Gastroesophageal sphincter (tissue), 4 donors: ENCODE data around the gene SEMA6B. TPM values are rescaled to one million over a fixed set of nuclear protein-coding genes. Genes with fewer than 3 reads are reported as not detected.

Source experiments
- ATAC-seq: fragments of 150-250 bp; one replicate; pipeline ENCODE4 v1.9.1; 2016; ENCODE audit warnings: mild to moderate bottlenecking, moderate library complexity
- H3K27ac ChIP-seq, 4 donors: fragments of 200-600 bp; sonication (generic) in 3 of 4; 1 replicate in 3 of 4; 2 replicates in 1 of 4; pipeline ENCODE4 v1.5.1; 2016 to 2019
- H3K27me3 ChIP-seq: fragments of 200-600 bp; sonication (generic); one replicate; pipeline ENCODE4 v1.5.1; 2019
- H3K36me3 ChIP-seq, 2 donors: fragments of 200-600 bp; sonication (generic); one replicate each; pipeline ENCODE4 v1.5.1; 2019; ENCODE audit warnings: control low read depth in 1 of 2
- H3K4me1 ChIP-seq, 3 donors: fragments of 200-600 bp; sonication (generic); 1 replicate in 2 of 3; 2 replicates in 1 of 3; pipeline ENCODE4 v1.5.1; 2016 to 2019; ENCODE audit warnings: control low read depth in 2 of 3
- H3K4me3 ChIP-seq, 2 donors: fragments of 200-600 bp; sonication (generic); one replicate each; pipeline ENCODE4 v1.5.1; 2019; ENCODE audit warnings: mild to moderate bottlenecking in 1 of 2, moderate library complexity in 1 of 2
- H3K9me3 ChIP-seq, 3 donors: fragments of 200-600 bp; sonication (generic); one replicate each; pipeline ENCODE4 v1.5.1; 2017 to 2019; ENCODE audit warnings: control low read depth in 2 of 3
- EP300 ChIP-seq: sonication (generic); formaldehyde crosslinking; IDR thresholded peaks from one replicate; pipeline ENCODE4 v1.6.1; 2017; ENCODE audit warnings: antibody characterized with exemption, mild to moderate bottlenecking
- POLR2A ChIP-seq, 2 donors: fragments of 450-650 bp; IDR thresholded peaks; one replicate each; pipeline ENCODE4 v1.6.1; 2017; ENCODE audit warnings: antibody characterized with exemption in 2 of 2, mild to moderate bottlenecking in 2 of 2, moderate library complexity in 1 of 2
- POLR2AphosphoS5 ChIP-seq: sonication (generic); formaldehyde crosslinking; IDR thresholded peaks from one replicate; pipeline ENCODE4 v1.6.1; 2017; ENCODE audit warnings: antibody characterized with exemption
- WGBS, 2 donors: methylation state at CpG; one replicate each; pipeline ENCODE4 v1.1.5; 2018; ENCODE audit warnings: low coverage in 1 of 2; 5-methylcytosine and 5-hydroxymethylcytosine counted together
- total RNA-seq, 4 donors: library from RNA; depleted of rRNA; stranded (reverse); fragments of >200 nt; gene quantifications; one replicate each; pipeline ENCODE4 v1.1.0, GENCODE V29; 2016
- TF ChIP-seq, protein P1 (sequence below), 4 experiments: fragments of 200-600 bp in 2 of 4; fragments of 450-650 bp in 2 of 4; sonication (generic) in 1 of 4; IDR thresholded peaks; one replicate each; pipeline ENCODE4 v1.5.1; 2017 to 2019; ENCODE audit warnings: antibody characterized with exemption in 4 of 4, mild to moderate bottlenecking in 2 of 4, moderate library complexity in 2 of 4

The SEMA6B gene
- total RNA-seq, 4 donors from 2014 or later = 2.0 to 12.4 (median 7.3) TPM

DNA sequence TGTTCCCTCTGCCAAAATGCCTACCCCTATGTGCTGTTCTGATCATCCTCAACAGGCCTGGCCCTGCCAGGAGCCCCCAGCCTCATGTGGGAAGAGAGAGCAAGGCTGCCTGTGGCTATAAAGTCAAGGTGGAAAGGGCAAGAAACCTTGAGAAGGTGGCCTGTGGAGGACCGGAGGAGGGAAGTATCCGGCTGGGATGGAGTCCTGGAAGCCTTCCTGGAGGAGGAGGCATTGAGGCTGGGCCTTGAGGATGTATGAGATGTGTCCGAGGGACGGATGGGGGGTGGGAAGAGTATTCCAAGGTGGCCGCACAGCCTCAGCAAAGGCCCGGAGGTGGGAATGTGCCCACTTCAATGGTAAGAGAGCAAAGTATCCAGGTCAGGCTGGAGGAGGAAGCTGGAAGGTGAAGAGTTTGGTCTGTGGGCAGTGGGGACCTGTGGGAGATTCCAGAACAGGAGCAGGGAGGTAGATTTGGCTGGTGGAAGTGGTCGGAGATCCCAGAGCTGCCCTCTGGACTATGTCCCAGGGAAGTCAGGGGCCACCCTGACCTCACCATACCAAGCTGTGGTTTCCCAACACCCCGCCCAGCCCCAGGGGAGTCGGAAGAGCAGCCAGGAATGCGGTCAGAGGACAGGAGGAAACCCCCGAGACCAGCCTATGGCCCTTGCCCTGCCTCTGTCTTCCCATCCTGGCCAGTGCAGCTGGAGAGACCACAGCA lies 38.2 kb downstream of the SEMA6B start:
- no peaks in the 10 kb centered on the region for H3K36me3 ChIP-seq
- H3K4me3 ChIP-seq = no peak overlapping the region
- TF ChIP-seq, protein P1, sequence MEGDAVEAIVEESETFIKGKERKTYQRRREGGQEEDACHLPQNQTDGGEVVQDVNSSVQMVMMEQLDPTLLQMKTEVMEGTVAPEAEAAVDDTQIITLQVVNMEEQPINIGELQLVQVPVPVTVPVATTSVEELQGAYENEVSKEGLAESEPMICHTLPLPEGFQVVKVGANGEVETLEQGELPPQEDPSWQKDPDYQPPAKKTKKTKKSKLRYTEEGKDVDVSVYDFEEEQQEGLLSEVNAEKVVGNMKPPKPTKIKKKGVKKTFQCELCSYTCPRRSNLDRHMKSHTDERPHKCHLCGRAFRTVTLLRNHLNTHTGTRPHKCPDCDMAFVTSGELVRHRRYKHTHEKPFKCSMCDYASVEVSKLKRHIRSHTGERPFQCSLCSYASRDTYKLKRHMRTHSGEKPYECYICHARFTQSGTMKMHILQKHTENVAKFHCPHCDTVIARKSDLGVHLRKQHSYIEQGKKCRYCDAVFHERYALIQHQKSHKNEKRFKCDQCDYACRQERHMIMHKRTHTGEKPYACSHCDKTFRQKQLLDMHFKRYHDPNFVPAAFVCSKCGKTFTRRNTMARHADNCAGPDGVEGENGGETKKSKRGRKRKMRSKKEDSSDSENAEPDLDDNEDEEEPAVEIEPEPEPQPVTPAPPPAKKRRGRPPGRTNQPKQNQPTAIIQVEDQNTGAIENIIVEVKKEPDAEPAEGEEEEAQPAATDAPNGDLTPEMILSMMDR (IDR thresholded peaks at IDR 0.05) = no peak
- TF ChIP-seq POLR2AphosphoS5 (no peak), POLR2A (IDR thresholded peaks at IDR 0.05) (no peak), EP300 (no peak)
- WGBS, 2 donors = 80 to 100% methylated on average over 2 to 6 of the region's 11 CpGs
- ATAC-seq = no peak
- H3K27me3 ChIP-seq = no peaks in the 10 kb centered on the region
- no peaks in the 10 kb centered on the region for H3K9me3 ChIP-seq
- peak overlapping the region in 2 of 4 donors; percentile 90 to 92 for H3K27ac ChIP-seq
- H3K4me1 ChIP-seq = peaks cover 0 to 42% (median 12%) of the 10 kb centered on the region in 3 donors

DNA sequence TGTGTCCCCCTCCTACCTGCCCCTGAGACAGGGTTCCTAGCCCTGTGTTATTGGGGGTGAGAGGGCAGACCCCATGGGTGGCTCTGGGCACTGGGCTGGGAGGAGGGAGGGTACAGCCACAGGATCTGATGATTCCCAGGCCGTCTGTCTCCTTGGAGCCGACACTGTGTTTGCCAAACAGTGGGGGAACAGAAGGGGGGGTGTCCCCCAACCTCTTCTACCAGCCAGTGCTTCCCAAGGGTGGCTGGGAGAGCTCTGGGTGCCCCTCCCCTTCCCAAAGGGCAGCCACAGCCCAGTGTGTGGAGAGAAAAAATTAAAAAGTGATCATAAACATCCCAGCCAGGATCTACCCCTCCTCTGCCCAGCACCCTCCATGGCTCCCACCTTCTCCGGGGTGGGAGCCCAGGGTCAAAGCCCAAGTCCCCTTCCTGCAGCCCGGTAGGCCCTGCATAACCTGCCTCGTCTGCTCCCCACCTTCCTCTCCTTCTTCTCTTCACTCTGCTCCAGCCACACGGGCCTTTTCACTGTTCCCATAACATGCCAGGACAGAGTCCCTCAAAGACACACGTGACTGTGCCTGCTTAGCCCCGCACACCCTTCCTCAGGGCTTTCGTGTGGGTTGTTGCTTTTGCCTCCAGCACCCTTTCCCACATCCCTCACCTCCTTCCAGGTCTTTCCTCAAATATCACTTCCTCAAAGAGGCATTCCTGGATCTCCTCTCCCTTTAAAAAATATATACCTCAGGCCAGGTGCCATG lies 39.8 kb downstream of the SEMA6B start:
- Histone ChIP-seq H3K9me3 (no peaks in the 10 kb centered on the region), H3K36me3 (peaks cover 0 to 5% of the 10 kb centered on the region in 2 donors), H3K27ac (peak overlapping the region; percentile 78 to 99 (median 91)), H3K4me1 (peaks cover 0 to 52% (median 12%) of the 10 kb centered on the region in 3 donors), H3K4me3 (peak overlapping the region in 1 of 2 donors; percentile 62), H3K27me3 (no peaks in the 10 kb centered on the region)
- TF ChIP-seq EP300 (no peak), POLR2A (IDR thresholded peaks at IDR 0.05) (no peak), POLR2AphosphoS5 (peak; percentile 42)
- TF ChIP-seq, protein P1 (IDR thresholded peaks at IDR 0.05) = no peak
- ATAC-seq = peak; percentile 37
- 17 to 27% methylated on average over 7 to 9 of the region's 9 CpGs for WGBS, 2 donors

DNA sequence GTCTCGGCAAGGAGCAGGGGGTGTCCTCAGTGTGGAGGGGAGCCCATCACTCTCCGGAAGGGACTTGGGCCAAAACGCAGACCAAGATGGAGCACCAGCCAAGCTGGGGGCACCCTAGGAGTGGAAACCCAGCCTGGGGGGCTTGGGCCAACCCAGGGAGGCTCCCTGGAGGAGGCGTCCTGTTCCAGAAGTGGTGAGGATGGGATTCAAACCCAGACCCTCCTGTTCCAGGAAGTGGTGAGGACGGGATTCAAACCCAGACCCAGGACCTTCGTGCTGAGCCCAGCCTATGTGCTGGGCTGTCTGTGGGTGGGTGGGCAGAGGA lies 40.4 kb downstream of the SEMA6B start:
- Histone ChIP-seq H3K9me3 (no peaks in the 10 kb centered on the region), H3K27me3 (no peaks in the 10 kb centered on the region), H3K4me1 (peaks cover 0 to 53% (median 12%) of the 10 kb centered on the region in 3 donors), H3K27ac (peak overlapping the region; percentile 78 to 99 (median 91)), H3K4me3 (peak overlapping the region in 1 of 2 donors; percentile 62), H3K36me3 (peaks cover 0 to 5% of the 10 kb centered on the region in 2 donors)
- WGBS, 2 donors = 67% methylated on average over 1 of the region's 6 CpGs; no CpG with 5 or more reads in 1 of the 2 donors
- TF ChIP-seq EP300 (no peak), POLR2AphosphoS5 (no peak), POLR2A (IDR thresholded peaks at IDR 0.05) (no peak)
- TF ChIP-seq, protein P1 (IDR thresholded peaks at IDR 0.05) = no peak
- ATAC-seq = no peak

DNA sequence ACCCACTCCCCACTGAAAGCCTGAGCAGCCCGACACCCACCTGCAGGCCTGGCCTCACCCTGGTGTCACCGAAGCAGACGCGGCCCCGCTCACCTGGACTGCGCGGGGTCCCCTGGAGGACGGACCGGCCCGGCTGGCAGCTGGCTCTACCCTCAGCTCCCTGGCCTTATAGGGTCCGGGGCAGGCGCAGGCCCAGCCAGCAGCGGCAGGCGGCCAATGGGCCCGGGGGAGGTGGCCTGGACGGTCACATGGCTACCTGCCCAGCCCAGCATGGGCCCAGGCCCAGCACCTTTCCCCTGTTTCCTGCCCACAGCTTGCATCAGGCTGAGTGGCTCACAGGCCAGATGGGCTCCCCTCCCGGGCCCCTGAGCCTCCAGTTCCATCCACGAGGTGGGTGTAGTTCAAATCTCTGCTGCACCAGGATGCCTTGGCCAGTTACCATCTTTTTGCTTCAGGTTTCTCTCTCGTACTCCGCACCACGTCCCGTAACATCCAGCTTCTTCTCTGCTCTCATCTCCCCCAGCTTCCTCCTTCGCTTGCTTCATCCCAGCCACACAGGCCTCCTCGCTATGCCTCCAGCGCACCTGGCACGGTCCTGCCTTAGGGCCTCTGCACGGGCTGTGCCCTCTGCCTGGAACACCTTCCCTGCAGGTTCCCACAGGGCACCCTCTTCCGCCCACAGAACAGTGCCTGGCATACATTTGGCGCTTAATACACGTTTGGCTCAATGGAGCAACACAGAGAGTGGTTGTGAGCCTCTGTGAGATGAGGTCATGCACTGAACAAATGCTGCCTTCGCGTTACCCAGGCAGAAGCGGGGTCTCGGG lies 40.9 kb downstream of the SEMA6B start, which contains the start of gene PLIN4:
Gene PLIN4, minus strand, starts transcription at position 142 of the 827 bp plus-strand sequence. CDS start 214 bp downstream, outside the sequence.
- H3K4me1 ChIP-seq = peaks cover 0 to 58% (median 12%) of the 10 kb centered on the region in 3 donors

More for the DNA sequence above, 40.9 kb downstream of the SEMA6B start, which contains the start of gene PLIN4:
- WGBS, 2 donors = 0 to 23% methylated on average over 4 to 8 of the region's 34 CpGs
- TF ChIP-seq, protein P1 (IDR thresholded peaks at IDR 0.05) = peak in 2 of 4 experiments; percentile 3 to 23
- TF ChIP-seq EP300 = no peak
- peak; percentile 72 to 91 for TF ChIP-seq POLR2A (IDR thresholded peaks at IDR 0.05)
- TF ChIP-seq POLR2AphosphoS5 = peak; percentile 96
- H3K27ac ChIP-seq = peak within 1 kb of the TSS; percentile 78 to 99 (median 91)
- no peaks in the 10 kb centered on the region for H3K9me3 ChIP-seq
- H3K36me3 ChIP-seq = peaks cover 0 to 11% of the 10 kb centered on the region in 2 donors
- peak; percentile 94 for ATAC-seq
- H3K4me3 ChIP-seq = peak within 1 kb of the TSS; percentile 36 to 62
- no peaks in the 10 kb centered on the region for H3K27me3 ChIP-seq
